HCT116 (cell line): Measurements from ENCODE around the gene VEGFA. TPM values are rescaled to one million over a fixed set of nuclear protein-coding genes. Genes with fewer than 3 reads are reported as not detected.

Experiments
- ATAC-seq: fragments of 200-7000 bp; cut with Tn5 transposase; 2 replicates; pipeline ENCODE4 v1.9.1; 2020; ENCODE audit warnings: mild to moderate bottlenecking, moderate library complexity
- BruUV-seq: library from RNA; stranded (reverse); fragments of 400-500 nt; replicated peaks from 2 replicates; lab custom pipeline; 2021; lab: Mats Ljungman, UMichigan
- CTCF ChIA-PET: fragments of 300-600 bp; sonication (Branson Sonifier 250); formaldehyde crosslinking; loops from one replicate; lab custom pipeline; 2021; ENCODE audit warnings: antibody characterized with exemption; lab: Charles Lee
- POLR2A ChIA-PET: fragments of 300-600, 350-600 bp; sonication (Branson Sonifier 250); formaldehyde crosslinking; loops from one replicate; lab custom pipeline; 2021; ENCODE audit warnings: antibody characterized with exemption; lab: Charles Lee
- RAD21 ChIA-PET, 2 experiments: fragments of 300-600 bp; sonication (Branson Sonifier 250); formaldehyde crosslinking; loops; one replicate each; lab custom pipeline; 2023; ENCODE audit warnings: low total read pairs in 2 of 2; ENCODE audit not compliant: uncharacterized antibody in 2 of 2, unreplicated experiment in 2 of 2, low non-redundant PET in 1 of 2; lab: Charles Lee
- DNase-seq: peaks from one replicate; pipeline ENCODE4 v3.0.0-alpha.2; 2010; ENCODE audit warnings: low read depth, low spot score
- H2AFZ ChIP-seq: fragments of 200-600 bp; shearing (Covaris generic), sonication (generic); 2 replicates; pipeline ENCODE4 v1.6.1; 2017; ENCODE audit warnings: low read depth, mixed run types, mixed read lengths, antibody characterized with exemption, low read length; ENCODE audit not compliant: poor library complexity, severe bottlenecking
- H3K27ac ChIP-seq: 2 replicates; pipeline ENCODE4 v1.5.1; 2012; ENCODE audit warnings: low read depth, low read length
- H3K27me3 ChIP-seq: fragments of 200-600 bp; sonication (generic); 2 replicates; pipeline ENCODE4 v1.6.1; 2016; ENCODE audit warnings: mixed run types, low read length, mixed read lengths; ENCODE audit not compliant: insufficient read depth
- H3K36me3 ChIP-seq, 2 experiments: fragments of 200-500 bp in 1 of 2; fragments of 200-600 bp in 1 of 2; sonication (Bioruptor generic) in 1 of 2; sonication (generic) in 1 of 2; 2 replicates each; pipeline versions ENCODE4 v1.5.1 to v1.6.1; 2014 to 2016; ENCODE audit warnings: low read length in 2 of 2, inconsistent platforms in 1 of 2, mixed read lengths in 1 of 2, mixed run types in 1 of 2; ENCODE audit not compliant: insufficient read depth in 2 of 2, control insufficient read depth in 1 of 2
- H3K4me1 ChIP-seq, 2 experiments: fragments of 200-600 bp in 1 of 2; sonication (generic) in 1 of 2; 2 replicates each; pipeline versions ENCODE4 v1.5.1 to v1.6.1; 2012 to 2017; ENCODE audit warnings: low read length in 2 of 2, inconsistent platforms in 1 of 2, mild to moderate bottlenecking in 1 of 2, mixed read lengths in 1 of 2, mixed run types in 1 of 2, moderate library complexity in 1 of 2; ENCODE audit not compliant: insufficient read depth in 2 of 2, control insufficient read depth in 1 of 2
- H3K4me2 ChIP-seq: fragments of 200-600 bp; sonication (generic); 2 replicates; pipeline ENCODE4 v1.6.1; 2017; ENCODE audit warnings: mixed run types, low read length, mixed read lengths
- H3K4me3 ChIP-seq, 2 experiments: fragments of 200-600 bp in 1 of 2; sonication (generic) in 1 of 2; replicated peaks in 1 of 2; 2 replicates each; pipeline ENCODE4 v1.5.1; 2011 to 2016; ENCODE audit warnings: low read length in 2 of 2, control low read depth in 1 of 2, low read depth in 1 of 2, mild to moderate bottlenecking in 1 of 2, mixed read lengths in 1 of 2, mixed run types in 1 of 2
- H3K79me2 ChIP-seq: fragments of 200-600 bp; sonication (generic); 2 replicates; pipeline ENCODE4 v1.6.1; 2017; ENCODE audit warnings: mild to moderate bottlenecking, mixed run types, low read length, moderate library complexity, mixed read lengths; ENCODE audit not compliant: insufficient read depth
- H3K9ac ChIP-seq: fragments of 200-600 bp; sonication (generic); 2 replicates; pipeline ENCODE4 v1.6.1; 2016; ENCODE audit warnings: low read length, mixed read lengths
- H3K9me2 ChIP-seq: fragments of 200-600 bp; sonication (generic), shearing (Covaris generic); 2 replicates; pipeline ENCODE4 v1.6.1; 2017; ENCODE audit warnings: mixed run types, mild to moderate bottlenecking, moderate library complexity; ENCODE audit not compliant: insufficient read depth
- H3K9me3 ChIP-seq, 2 experiments: fragments of 200-500 bp in 1 of 2; fragments of 200-600 bp in 1 of 2; sonication (Bioruptor generic) in 1 of 2; sonication (generic) in 1 of 2; 2 replicates each; pipeline ENCODE4 v1.6.1; 2014 to 2017; ENCODE audit warnings: low read length in 2 of 2, mixed read lengths in 2 of 2, inconsistent platforms in 1 of 2, low read depth in 1 of 2, mild to moderate bottlenecking in 1 of 2, mixed run types in 1 of 2, moderate library complexity in 1 of 2; ENCODE audit not compliant: control insufficient read depth in 1 of 2, insufficient read depth in 1 of 2
- H4K20me1 ChIP-seq: fragments of 200-600 bp; sonication (generic), shearing (Covaris generic); 2 replicates; pipeline ENCODE4 v1.6.1; 2017; ENCODE audit warnings: mixed run types, mild to moderate bottlenecking, moderate library complexity; ENCODE audit not compliant: insufficient read depth
- ELF1 ChIP-seq: IDR thresholded peaks from 2 replicates; pipeline ENCODE4 v1.6.1; 2012; ENCODE audit warnings: low read depth, borderline replicate concordance
- SIN3A ChIP-seq: IDR thresholded peaks from 2 replicates; pipeline ENCODE4 v1.6.1; 2012; ENCODE audit warnings: low read depth
- SP1 ChIP-seq: IDR thresholded peaks from 2 replicates; pipeline ENCODE4 v1.6.1; 2012; ENCODE audit warnings: low read depth
- intact Hi-C: fragments of 100-400 bp; cut with micrococcal nuclease; formaldehyde crosslinking; loops from 2 replicates; pipeline ENCODE4 v1.10.0; 2022
- total RNA-seq: library from RNA; stranded (reverse); gene quantifications from one replicate; pipeline ENCODE4 v1.2.1, GENCODE V29; 2021; ENCODE audit not compliant: unreplicated experiment
- TF ChIP-seq, protein P1 (sequence below): IDR thresholded peaks from 2 replicates; pipeline ENCODE4 v1.6.1; 2012
- TF ChIP-seq, protein P2 (sequence below): IDR thresholded peaks from 2 replicates; pipeline ENCODE4 v1.6.1; 2012; ENCODE audit warnings: low read depth

Gene VEGFA
- total RNA-seq, 1 experiment from 2014 or later, result 112 TPM

DNA sequence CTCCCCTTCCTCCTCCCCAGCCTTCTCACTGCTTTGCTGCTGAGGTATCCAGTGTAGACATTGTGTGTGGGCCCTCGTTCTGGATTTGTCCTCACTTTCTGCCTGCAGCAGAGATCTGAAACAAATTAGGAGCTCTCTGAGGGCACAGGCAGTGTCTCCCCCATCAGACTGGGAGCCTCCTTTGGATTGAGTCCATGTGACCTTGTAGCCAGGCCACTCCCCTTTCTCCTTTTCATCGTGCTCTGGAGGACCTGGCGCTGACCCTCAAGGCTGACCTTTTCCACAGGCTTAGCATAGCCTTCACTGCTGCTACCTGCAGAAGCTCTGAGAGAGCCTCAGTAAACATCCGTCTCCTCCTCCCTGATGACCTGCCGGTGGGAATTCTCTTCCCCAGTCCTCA is 26.2 kb downstream of the VEGFA start:
- Histone ChIP-seq H3K27me3 (no peaks in the 10 kb centered on the region), H3K27ac (no peak overlapping the region), H3K9me2 (no peaks in the 10 kb centered on the region), H3K9ac (no peak overlapping the region), H3K4me3 (no peak overlapping the region), H3K9me3 (no peaks in the 10 kb centered on the region), H2AFZ (no peak overlapping the region), H3K4me1 (peaks cover 24 to 37% of the 10 kb centered on the region in 2 experiments), H4K20me1 (no peaks in the 10 kb centered on the region), H3K4me2 (no peak overlapping the region), H3K79me2 (no peaks in the 10 kb centered on the region), H3K36me3 (no peaks in the 10 kb centered on the region)
- TF ChIP-seq, protein P1, sequence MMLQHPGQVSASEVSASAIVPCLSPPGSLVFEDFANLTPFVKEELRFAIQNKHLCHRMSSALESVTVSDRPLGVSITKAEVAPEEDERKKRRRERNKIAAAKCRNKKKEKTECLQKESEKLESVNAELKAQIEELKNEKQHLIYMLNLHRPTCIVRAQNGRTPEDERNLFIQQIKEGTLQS, result no peak
- TF ChIP-seq ELF1, result no peak
- no peak for TF ChIP-seq SIN3A
- no peak for TF ChIP-seq SP1
- TF ChIP-seq, protein P2, sequence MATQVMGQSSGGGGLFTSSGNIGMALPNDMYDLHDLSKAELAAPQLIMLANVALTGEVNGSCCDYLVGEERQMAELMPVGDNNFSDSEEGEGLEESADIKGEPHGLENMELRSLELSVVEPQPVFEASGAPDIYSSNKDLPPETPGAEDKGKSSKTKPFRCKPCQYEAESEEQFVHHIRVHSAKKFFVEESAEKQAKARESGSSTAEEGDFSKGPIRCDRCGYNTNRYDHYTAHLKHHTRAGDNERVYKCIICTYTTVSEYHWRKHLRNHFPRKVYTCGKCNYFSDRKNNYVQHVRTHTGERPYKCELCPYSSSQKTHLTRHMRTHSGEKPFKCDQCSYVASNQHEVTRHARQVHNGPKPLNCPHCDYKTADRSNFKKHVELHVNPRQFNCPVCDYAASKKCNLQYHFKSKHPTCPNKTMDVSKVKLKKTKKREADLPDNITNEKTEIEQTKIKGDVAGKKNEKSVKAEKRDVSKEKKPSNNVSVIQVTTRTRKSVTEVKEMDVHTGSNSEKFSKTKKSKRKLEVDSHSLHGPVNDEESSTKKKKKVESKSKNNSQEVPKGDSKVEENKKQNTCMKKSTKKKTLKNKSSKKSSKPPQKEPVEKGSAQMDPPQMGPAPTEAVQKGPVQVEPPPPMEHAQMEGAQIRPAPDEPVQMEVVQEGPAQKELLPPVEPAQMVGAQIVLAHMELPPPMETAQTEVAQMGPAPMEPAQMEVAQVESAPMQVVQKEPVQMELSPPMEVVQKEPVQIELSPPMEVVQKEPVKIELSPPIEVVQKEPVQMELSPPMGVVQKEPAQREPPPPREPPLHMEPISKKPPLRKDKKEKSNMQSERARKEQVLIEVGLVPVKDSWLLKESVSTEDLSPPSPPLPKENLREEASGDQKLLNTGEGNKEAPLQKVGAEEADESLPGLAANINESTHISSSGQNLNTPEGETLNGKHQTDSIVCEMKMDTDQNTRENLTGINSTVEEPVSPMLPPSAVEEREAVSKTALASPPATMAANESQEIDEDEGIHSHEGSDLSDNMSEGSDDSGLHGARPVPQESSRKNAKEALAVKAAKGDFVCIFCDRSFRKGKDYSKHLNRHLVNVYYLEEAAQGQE, result no peak
- DNase-seq (no peak), ATAC-seq (no peak)
- no TSS peak for BruUV-seq
- ChIA-PET POLR2A (interaction anchor here (1.5 kb wide), 1 partner anchor 26 kb away, joined by 4 read pairs; the partner anchor contains the start of gene VEGFA), CTCF (interaction anchor here (1.7 kb wide), 1 partner anchor 21 kb away, joined by 6 read pairs; no protein-coding TSS in a partner anchor), RAD21 (interaction anchor here in 1 of 2 experiments (1.1 kb wide), 1 partner anchor 26 kb away, joined by 7 read pairs; the partner anchor contains the start of gene VEGFA)
- intact Hi-C loops, result no loop called here
